Ecto neural progenitor cell (in vitro differentiated cells): ENCODE data around the gene LHFPL4.
"Not testable (repeated sequence)": the region's sequence is repeated elsewhere in the genome, so short reads cannot be mapped to it uniquely, and the experiment has no call there.

Experiments used
- DNase-seq: peaks from one replicate; pipeline ENCODE4 v3.0.0-alpha.2; 2018; ENCODE audit warnings: low spot score

Gene LHFPL4

DNA sequence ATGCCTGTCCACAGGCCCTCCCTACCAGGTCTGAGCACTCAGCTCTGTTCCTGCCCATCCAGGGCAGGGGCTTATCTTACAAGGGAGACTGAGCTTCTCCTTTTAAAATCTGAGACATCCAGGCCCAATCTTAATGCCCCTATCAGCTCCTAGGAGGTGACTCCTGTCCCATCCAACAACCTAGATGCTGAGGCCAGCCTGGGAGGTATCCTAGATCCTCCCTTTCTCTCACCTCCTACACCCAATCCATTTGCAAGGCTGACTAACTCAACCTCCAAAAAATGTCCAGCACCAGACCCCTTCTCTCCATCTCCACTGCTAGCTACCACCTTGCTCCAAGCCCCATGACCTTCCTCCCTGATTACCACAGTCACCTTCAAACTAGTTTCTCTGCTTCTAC is 17.4 kb downstream of the LHFPL4 start:
- DNase-seq: no peak

DNA sequence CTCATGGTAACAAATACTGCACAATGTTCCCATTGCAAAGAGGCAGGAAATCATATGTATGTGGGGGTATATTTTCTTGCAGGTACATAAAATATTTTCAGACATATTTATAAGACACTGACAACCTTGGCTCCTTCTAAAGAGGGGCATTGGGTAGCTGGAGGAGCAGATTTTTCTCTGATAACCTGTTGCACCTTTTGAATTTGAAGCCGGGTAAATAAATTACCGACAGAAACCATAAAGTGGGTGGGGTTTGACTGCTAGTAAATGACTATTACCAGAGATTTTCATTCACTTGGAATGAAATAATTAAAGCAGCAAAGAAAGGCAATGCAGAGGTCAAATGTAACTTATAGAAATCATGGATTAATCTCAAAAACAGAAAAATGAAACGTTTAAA is 19.2 kb downstream of the LHFPL4 start:
- DNase-seq: no peak

DNA sequence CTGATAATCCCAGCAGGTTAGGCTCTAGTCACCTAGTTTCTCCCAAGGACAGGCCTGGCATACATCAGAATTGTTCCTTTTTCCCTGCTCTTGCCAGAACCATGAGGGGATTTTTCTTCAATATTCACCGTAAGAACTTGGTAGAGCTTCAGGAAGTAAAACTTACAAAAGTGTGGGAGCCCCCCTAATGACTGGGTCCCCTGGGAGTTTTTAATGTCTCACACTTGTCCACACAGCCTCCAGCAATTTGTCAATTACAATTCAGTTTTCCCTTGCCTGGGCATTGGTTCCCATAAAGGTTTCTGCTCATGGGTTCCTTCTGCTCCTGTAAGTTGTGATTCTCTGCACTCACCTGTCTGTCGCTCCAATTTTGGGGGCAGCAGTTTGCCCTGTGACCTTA is 28.5 kb downstream of the LHFPL4 start:
- no peak for DNase-seq

DNA sequence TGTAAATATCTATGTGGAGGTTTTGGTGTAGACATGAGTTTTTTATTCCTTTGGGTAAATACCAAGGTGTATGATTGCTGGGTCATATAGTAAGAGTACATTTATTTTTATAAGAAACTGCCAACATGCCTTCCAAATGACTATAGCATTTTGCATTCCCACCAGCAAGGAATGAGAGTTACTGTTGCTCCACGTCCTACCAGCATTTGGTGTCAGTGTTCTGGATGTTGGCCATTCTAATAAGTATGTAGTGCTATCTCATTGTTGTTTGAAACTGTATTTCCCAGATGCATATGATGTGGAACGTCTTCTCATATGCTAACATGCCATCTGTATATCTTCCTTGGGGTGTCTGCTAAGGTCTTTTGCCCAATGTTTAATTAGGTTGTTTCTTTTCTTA is 38.7 kb downstream of the LHFPL4 start:
- no peak for DNase-seq

DNA sequence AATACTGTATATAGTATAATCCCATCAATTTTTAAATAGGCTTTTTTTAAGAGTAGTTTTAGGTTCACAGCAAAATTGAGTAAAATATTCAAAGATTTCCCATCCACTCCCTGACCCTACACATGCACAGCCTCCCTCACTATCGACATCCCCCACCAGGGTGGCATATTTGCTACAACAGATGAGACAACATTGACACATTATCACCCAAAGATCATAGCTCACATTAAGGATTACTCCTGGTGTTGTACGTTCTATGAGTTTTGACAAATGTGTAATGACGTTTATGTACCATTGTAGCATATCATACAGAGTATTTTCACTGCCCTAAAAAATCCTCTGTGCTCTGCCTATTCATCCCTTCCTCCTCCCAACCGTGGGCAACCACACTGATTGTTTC is 39.3 kb downstream of the LHFPL4 start:
- no peak for DNase-seq

DNA sequence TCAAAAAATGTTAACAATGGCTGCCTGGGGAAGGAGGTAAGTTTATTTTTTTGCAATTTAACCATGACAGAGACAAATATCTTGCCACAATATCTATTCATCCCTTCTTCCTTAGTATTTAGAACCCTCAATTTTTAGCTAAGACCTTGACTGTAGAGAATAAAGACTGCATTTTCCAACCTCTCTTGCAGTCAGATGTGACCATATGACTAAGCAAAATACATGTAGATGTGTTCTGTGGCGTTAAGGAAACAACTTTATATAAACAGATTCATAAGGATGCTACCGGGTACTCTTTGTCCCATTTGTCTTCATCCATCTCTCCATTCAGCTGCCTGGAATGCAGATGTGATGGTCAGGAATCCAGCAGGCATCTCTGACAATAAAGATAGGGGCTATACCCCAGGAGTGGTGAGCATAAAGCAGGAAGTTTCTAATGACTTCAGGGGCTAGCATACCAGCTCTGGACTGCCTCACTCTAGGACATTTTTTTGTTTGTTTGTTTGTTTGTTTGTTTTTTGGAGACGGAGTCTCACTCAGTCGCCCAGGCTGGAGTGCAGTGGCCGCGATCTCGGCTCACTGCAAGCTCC is 41.1 kb downstream of the LHFPL4 start:
- no peak for DNase-seq

DNA sequence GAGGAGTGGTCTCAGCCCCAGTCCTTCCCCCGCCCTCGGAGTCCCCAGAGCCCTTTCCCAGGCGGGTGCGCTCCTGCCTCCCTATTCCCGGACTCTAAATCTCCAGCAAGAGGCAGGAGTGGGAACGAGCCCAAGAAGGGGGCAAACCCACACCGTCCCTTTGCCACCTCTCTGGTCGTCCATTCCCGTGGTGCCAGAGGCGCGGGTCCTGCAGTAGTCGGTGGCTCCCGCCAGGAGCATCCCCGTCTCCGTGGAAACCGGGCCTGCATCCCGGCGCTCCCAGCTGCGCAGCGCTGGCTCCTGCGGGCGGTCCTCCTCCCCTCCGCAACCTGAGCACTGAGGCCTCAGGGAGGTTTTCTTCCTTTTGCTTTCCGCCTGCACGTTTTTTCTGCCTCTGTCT is 44.8 kb downstream of the LHFPL4 start:
- DNase-seq: no peak

DNA sequence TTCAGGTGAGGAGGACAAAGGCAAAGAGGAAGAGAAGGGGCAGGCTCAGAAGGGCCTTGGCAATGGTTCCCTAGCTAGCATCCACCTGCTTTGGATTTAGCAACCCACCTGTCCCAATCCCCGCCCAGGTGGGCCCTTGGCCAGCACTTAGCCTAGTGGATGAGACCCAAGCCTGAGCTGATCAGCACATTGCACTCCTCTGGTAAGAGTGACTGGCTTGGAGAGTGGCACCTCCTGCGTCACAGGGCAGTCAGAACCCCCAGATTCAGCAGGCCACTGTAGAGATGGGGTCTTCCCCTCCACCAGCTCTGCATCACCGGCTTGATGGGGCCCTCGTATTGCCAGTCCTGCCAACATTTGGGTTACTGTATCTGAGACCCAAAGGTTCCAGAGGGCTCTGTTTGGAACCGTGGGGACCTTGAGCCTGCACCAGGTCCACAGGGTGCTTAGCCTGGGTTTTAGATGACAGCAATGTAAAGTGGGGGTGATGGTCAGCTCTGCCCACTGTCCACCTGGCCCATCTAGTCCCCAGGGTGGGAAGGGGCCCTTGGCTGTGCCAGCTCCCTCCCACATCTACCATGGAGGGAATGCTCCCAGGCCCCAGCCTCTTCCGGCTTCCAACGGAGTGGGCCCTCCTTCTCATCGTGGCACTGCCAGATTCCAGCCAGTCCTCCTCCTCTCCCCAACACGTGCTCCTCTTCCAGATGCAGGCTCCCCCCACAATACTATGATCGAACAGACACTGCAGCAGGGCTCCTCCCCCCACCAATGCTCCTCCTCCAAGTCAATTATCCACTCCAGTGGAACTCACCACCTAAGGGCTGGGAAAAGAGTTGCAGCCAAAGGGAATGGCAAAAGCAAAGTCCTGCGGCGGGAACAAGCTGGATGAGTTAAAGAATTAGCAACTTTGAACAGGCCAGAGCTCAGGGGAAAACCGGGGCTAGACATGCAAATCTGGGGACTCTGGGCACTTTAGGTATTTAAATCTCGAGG is 45.7 kb downstream of the LHFPL4 start:
- DNase-seq: no peak

DNA sequence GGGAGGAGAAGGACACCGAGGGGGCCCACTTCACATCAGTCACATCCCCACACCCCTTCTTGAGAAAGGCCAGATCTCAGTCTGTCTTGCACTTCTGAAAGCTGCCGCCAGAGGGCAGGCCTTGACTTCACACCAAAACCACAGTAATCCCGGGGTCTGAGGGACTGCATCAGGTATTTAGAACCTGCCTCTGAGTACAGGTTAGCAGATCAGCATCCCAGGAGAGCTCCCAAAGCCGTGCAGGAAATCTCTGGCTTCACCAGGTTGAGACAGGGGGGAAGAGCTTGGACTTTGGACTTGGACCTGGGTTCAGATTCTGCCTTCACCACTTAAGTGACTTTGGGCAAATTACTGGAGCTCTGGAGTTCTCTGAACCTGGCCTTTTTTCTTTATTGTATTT is 50.3 kb downstream of the LHFPL4 start:
- peak; percentile 85 for DNase-seq

DNA sequence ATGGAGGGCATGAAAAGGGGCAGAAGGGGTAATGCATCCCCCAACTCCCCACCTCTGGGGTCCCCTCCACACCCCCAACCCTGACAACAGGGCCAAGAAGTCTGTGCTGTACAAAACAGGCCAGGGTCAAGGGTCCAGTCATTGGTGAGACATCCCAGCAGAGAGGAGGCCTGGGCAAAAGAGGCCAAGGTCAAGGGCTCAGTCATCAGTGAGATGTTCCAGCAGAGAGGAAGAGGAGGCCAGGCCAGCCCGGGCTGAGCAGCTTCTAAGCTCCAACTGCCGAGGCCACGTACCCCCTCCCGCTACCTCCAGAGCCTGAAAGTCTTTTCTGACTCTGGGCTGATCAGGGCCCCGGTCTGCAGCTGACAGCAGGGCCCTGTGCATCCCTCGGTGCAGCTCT is 52.4 kb downstream of the LHFPL4 start:
- no peak for DNase-seq

DNA sequence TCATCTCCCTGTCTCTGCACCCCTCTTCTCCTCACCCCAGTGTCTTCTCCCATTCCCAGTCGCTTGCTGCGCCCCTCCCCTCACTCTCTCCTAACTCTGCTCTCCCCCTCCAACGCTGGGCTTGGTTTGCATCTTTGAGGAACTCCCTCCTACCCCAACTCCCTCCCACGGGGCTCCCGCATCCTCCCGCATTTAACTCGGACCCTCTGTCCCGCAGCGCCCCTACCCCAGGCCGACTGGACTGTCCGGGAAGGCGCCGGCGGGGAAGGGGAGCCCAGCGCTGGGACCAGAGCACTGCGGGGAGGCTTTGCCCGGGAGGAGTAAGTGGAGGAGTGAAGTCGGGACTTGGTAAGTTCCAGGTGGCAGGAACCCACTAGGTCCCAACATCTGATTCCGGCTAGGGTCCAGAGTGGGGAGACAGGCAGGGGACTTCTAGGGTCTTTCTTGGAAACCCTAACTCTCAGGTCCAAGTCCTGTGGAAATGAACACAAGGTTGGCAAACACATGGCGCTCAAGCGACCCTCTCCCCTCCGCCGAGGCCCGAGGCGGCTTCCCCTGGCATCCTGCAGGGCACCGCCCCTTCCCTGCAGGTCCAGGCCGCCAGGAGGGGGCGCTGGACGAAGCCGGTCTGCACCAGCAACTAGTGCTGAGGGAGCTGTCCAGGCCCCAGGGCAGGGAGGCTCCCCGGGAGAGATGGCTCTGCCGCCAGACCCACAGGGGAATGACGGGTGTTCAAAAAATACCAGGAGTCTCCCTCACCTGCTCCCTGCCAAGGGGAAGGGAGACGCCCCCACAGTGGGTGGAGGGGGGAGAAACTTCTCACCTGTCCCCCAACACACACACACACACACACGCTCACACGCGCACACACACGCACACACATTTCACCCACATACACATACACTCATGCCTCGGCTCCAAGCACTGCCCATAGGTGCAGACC is 53.2 kb downstream of the LHFPL4 start:
- DNase-seq: peak; percentile 94

DNA sequence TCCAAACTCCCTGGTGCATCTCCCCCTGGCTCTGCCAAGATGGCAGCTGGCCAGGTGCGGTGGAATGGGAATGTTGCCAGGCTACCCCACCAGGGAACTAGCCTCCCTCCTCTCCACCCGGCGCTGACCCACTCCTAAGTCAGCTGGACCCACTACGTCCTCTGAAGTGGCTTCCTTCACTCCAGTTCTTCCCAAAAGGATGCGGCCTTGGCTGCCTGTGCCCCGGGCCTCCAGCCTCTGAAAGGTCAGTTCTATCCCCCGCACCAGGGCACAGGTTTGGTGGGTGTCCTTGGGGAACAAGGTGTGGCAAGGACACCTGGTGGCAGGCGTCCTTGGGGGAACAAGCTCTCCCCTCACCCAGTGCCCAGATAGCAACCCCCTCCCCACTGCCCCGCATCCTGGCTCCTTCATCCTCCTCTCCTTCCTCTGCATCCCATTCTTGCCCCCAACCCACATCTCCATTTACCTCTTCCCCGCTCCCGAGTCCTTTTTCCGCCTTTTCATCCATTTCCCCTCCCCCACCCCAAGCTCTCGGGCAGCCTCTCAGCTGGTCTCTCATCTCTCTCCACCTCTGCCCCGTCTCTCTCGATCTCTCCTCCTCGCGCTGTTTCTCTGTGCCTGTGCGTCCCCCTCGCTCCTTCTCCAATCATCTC is 54.0 kb downstream of the LHFPL4 start:
- DNase-seq: no peak

DNA sequence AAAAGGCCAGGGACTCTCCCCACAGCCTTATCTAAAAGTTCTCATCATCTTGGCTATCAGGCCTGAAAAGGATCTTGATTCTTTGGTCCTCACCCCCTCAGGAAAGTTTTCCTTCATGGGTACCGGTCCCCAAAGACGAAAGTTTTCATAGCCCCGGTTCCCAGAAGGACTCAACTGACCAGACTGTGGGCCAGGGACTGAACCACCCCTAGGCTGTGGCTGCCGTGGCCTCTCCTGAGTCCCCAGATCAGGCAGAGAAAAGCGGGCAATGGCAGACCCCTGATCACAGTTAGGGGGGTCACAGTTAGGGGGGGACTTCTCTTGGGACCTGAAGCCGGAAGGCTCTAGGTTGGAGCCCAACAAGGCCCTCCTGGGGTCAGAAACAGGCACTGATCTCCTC is 54.8 kb downstream of the LHFPL4 start:
- no peak for DNase-seq

DNA sequence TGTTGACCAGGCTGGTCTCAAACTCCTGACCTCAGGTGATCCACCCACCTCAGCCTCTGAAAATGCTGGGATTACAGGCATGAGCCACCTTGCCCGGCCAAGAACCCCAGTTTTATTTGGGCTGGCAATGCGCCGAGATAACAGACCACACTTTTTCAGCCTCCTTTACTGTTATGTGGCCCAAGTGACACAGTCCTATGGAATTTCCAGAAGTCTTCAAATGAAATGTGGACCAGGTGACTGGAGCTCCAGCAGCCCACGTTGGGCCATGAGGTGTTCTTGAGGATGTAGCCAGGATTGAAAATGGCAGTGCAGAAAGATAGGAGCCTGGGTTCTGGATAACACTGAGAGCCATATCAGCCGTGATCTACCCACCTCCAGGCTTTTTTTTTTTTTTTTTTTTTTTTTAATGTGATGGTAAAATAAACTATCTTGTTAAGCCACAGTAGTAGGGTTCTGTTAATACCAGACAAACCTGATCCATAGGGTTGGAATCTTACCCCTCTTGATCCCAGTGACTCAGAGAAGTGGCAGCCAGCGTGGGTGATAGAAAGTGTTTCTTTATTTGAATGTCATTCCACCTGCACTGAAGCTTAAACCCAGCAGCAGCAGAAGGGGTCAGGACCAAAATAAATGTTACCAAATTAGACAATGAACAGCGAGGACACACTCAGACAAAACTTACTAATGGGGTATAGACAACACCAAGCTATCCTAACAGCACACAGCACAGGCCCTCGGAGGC is 55.6 kb downstream of the LHFPL4 start:
- no peak for DNase-seq

DNA sequence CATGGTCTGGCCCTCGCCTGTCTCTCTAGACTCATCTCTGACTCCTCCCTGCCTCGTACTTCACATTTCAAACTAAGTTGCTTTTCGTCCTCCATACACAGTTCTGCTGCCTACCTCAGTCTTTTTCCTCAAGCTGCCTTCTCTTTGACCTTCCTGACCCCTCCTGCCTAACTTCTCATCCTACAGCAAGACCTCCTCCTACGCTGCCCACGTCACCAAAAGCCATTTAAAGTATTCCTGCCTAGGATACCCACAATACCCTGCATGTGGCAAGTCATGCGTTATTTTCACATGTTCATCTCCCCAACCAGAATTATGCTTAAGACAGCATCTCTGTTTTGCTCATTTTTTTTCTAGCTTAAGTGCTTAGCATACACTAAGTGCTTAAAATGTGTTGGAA is 56.7 kb downstream of the LHFPL4 start:
- DNase-seq: no peak

DNA sequence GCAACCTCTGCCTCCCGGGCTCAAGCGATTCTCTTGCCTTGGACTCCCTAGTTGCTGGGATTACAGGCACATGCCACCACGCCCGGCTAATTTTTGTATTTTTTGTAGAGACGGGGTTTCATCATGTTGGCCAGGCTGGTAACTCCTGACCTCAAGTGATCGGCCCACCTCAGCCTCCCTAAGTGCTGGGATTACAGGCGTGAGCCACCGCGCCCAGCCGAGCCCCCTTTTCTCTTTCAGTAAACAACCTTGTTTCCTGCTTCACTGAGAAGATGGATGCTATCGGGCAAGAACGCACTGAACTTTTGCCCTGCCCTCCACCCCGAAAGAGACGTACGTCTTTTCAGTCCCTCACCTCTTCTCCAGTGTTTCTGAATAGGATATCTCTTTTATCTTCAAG is 59.6 kb downstream of the LHFPL4 start:
- DNase-seq: not testable (repeated sequence)

DNA sequence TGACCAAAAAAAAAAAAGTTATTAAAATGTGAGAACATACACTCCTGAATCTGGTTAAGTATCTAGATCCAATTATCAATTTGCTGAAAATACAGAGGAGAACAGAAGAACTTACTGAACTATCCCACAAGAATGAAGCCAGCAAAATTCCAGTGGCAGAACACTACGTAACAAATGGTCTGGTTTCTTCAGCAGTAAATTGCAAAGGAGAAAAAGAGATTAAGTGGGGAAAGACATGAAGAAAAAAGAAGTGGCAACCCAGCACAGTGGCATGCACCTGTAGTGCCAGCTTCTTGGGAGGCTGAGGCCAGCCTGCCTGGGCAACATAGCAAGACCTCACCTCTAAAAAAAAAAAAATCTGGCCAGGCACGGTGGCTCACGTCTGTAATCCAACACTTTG is 62.1 kb downstream of the LHFPL4 start:
- DNase-seq: no peak

DNA sequence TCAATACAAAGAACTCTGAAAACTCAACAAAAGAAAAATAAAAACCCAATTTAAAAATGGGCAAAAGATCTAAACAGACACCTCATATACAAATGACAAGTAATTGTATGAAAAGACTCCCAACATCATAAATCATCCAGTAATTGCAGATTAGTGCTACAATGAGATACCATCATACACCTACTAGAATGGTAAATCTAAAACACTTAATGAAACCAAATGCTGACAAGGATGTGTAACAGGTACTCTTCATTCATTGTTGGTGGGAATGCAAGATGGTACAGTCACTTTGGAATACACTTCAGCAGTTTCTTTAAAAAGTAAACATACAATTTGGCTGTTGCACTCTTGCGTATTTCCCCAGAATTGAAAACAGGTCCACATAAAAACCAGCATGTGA is 68.4 kb downstream of the LHFPL4 start:
- DNase-seq: no peak

DNA sequence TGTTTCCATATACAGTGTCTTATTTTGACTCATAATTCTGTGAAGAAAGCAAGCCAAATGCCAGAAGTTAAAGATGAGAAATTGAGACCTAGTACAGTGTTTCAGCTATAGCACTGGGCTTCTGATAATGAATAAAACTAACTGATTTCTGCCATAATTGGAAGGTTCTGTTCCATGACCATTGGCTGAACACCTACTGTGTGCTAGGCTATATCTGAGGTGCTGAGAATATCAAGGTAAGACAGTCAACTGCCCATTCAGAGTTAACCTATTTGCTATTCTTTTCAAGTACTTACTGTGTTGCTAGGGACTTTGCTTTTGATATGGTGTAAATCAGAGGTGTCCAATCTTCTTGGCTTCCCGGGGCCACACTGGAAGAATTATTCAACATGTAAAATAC is 73.4 kb downstream of the LHFPL4 start:
- no peak for DNase-seq

DNA sequence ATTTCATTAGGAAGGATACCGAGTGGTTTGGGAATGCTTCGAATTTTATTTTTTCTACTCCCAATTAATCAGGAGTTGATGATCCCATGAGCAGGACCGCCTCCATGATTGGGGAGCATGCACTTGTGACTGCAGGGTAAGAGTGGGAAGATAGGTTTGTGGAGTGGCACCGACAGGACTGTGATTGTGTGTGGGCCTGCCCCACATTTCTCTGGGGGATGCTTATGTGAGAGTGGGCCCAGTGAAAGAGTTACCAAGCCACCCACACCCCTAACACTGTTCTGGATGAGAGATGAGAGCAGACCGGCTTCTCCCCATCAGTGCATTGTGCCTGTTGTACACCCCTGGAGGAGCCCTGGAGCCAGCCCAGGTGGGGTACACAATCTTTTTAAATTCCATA is 76.7 kb downstream of the LHFPL4 start:
- no peak for DNase-seq

DNA sequence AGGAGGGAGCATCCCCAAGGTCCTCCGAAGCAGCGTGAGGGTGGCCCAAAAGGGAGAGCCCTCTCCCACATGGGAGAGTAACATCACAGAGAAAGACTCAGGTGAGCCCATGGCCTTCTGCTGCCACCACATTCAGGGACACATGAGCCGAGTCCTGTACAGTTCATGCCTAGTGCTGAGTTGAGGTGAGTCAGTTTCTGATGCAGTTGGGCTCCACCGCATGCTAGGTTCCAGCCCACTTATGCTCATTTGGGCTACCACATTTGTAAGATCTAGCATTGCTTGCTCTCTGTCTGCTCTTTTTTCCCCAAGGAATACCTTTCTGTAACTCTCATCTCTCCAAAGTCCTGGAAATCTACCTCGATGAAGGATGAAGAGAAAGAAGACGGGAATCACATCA is 79.1 kb downstream of the LHFPL4 start:
- no peak for DNase-seq
